Psoas muscle (tissue), 8 donors: ENCODE results near the gene KNDC1. TPM values are rescaled to one million over a fixed set of nuclear protein-coding genes. Genes with fewer than 3 reads are reported as not detected.

Experiments used
- ATAC-seq, 4 donors: fragments of 200-7000 bp; cut with Tn5 transposase; one replicate each; pipeline ENCODE4 v1.9.1; 2020; ENCODE audit warnings: moderate library complexity in 3 of 4, mild to moderate bottlenecking in 2 of 4
- DNase-seq, 2 donors: peaks; one replicate each; pipeline ENCODE4 v3.0.0-alpha.2; 2020
- H3K27ac ChIP-seq: fragments of 200-600 bp; one replicate; pipeline ENCODE4 v1.8.0; 2022
- H3K27me3 ChIP-seq, 3 donors: fragments of 200-600 bp in 1 of 3; one replicate each; pipeline versions ENCODE4 v1.6.1 to v1.8.0; 2013 to 2022; ENCODE audit warnings: low read length in 2 of 3, mild to moderate bottlenecking in 2 of 3, moderate library complexity in 1 of 3; ENCODE audit not compliant: insufficient read depth in 3 of 3
- H3K36me3 ChIP-seq, 2 donors: fragments of 200-600 bp in 1 of 2; one replicate each; pipeline versions ENCODE4 v1.6.1 to v1.8.0; 2013 to 2022; ENCODE audit warnings: low read depth in 1 of 2, mild to moderate bottlenecking in 1 of 2, moderate library complexity in 1 of 2; ENCODE audit not compliant: insufficient read depth in 1 of 2
- H3K4me1 ChIP-seq: fragments of 200-600 bp; one replicate; pipeline ENCODE4 v1.8.0; 2022
- H3K4me3 ChIP-seq: fragments of 200-600 bp; one replicate; pipeline ENCODE4 v1.8.0; 2022; ENCODE audit warnings: mild to moderate bottlenecking
- H3K9me3 ChIP-seq: fragments of 200-600 bp; one replicate; pipeline ENCODE4 v1.8.0; 2022
- CTCF ChIP-seq: fragments of 200-600 bp; IDR thresholded peaks from one replicate; pipeline ENCODE4 v1.8.0; 2022; ENCODE audit warnings: antibody characterized with exemption
- WGBS, 3 donors: extraction: QIAGEN DNeasy Blood & Tissue Kit; methylation state at CpG; one replicate each; pipeline versions ENCODE4 v1.1.6 to v1.1.7; 2013; 5-methylcytosine and 5-hydroxymethylcytosine counted together
- intact Hi-C, 2 donors: fragments of 100-400 bp; cut with DNase I; formaldehyde crosslinking; loops; one replicate each; pipeline versions ENCODE4 v1.11.0 to v1.14.2; 2022
- polyA plus RNA-seq, 3 donors: library from polyadenylated mRNA; stranded (reverse); fragments of 200-250 nt; gene quantifications; one replicate each; pipeline ENCODE4 v1.2.3, GENCODE V29; 2013
- total RNA-seq, 4 donors: library from RNA; stranded (reverse); fragmentation: NEBNext Ultra II Directional in 2 of 4; extraction: Animal tissue kit (Norgen Biotek cat#: 25700) in 2 of 4; gene quantifications; one replicate each; pipeline versions ENCODE4 v1.2.1 to v1.2.4, GENCODE V29; 2021 to 2023
- donor health status: healthy with polysubstance abuse.
- donor health status: DM: no; HTN: no; CAD: no; lungs with moderate emphysema.
- donor health status: Bipolar disorder and iron deficiency.
- donor health status: healthy.
- donor health status: DM: yes; HTN: yes; CAD: no.
- donor health status: DM: no; HTN: no; CAD: no.
- donor health status: DM: no; HTN: no; CAD: no.
- donor health status: DM: yes; HTN: yes; CAD: no.

Gene KNDC1
- total and polyA plus RNA-seq, 7 donors, result under 0.01 to 0.10 (median 0.01) TPM; not detected in 4

DNA sequence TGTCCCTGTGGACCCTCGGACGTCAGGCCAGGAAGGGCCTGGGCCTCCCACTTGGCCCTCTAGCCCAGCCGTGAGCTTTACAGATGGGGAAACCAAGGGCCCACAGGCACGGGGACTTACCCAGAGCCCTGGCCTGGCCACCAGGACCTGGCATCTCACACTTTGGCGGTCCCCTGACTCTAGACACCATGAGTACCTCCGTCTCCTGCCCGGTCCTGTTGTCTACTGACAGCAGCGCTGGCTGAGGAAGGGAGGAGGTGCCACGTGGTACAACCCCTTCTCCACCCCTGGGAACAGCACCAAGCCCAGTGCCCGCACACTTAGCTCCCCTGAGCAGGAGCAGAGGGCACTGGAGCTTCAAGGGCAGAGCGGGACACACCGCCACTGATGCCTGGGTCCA lies 46.2 kb upstream of the KNDC1 start:
- WGBS, 3 donors, result 84 to 93% (median 86%) methylated on average over 11 to 12 of the region's 12 CpGs
- ATAC-seq (no peak), DNase-seq (peak in 1 of 2 donors; percentile 49)
- H3K4me1 ChIP-seq, result peaks cover 22% of the 10 kb centered on the region
- no peak overlapping the region for H3K4me3 ChIP-seq
- H3K9me3 ChIP-seq, result no peaks in the 10 kb centered on the region
- H3K36me3 ChIP-seq, result no peaks in the 10 kb centered on the region
- TF ChIP-seq CTCF, result no peak
- no peaks in the 10 kb centered on the region for H3K27me3 ChIP-seq
- H3K27ac ChIP-seq, result no peak overlapping the region
- intact Hi-C loops, result no loop called here

DNA sequence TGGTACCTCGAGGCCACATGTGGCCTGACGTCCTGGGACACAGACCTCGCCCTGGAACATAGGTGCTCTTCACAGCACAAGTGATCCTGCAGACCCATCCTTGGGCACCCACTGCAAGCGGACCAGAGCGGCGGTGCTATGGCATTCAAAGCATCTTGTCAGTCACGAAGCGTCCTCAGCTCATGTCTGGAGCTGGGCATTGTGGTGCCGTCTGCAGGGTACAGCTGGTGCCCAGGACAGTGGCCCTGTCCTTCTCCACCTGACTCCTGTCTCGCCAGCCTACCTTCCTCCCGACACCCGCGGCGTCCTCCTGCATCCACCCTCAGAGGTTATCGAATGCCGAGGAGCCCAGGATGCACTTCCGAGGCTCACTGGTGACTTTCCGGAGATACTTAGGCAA lies 45.8 kb upstream of the KNDC1 start:
- peaks cover 22% of the 10 kb centered on the region for H3K4me1 ChIP-seq
- H3K36me3 ChIP-seq, result no peaks in the 10 kb centered on the region
- H3K4me3 ChIP-seq, result no peak overlapping the region
- WGBS, 3 donors, result 70 to 82% (median 81%) methylated on average over 18 of the region's 18 CpGs
- no peaks in the 10 kb centered on the region for H3K27me3 ChIP-seq
- no peaks in the 10 kb centered on the region for H3K9me3 ChIP-seq
- no peak for DNase-seq
- no peak overlapping the region for H3K27ac ChIP-seq
- no peak for TF ChIP-seq CTCF
- intact Hi-C loops, result no loop called here
- ATAC-seq, result no peak

DNA sequence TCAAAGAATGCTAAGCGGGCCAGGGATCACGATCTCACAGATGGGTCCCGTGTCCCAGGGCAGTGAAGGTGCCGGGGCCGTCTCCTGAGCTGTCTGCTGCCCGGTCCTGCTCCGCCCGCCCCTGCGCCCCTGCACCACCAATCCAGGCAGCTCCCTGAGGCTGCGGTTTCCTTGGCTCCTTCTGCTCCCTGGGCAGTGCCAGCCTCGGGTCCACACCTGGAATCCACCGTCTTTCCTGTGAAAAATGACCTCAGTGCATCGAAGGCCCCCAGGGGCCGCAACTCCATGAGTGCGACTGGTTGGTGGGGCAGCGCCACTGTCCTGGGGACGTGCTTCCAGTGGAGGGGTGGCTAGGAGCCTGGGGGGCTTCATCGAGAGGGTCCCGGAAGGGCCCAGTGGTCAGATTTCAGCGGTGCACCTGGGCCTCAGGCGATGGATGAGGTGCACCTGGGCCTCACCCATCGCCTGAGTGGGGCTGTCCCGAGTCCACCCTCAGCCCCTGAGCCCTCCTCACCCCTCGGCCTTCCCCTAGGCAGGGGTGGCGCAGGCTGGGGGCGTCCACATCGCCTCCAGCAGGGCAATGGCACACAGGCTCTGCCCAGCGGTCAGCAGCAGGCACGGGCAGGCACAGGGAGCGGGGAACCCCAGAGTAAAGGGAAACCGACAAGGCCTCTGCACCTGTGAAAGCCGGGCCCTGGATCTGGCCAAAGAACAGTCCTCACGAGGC lies 45.1 kb upstream of the KNDC1 start:
- Histone ChIP-seq H3K27ac (no peak overlapping the region), H3K4me3 (no peak overlapping the region), H3K36me3 (no peaks in the 10 kb centered on the region), H3K27me3 (no peaks in the 10 kb centered on the region), H3K4me1 (peaks cover 16% of the 10 kb centered on the region), H3K9me3 (no peaks in the 10 kb centered on the region)
- intact Hi-C loops, result loop anchor here in 1 of 2 donors (5.0 kb wide), 1 partner anchor 278 kb away; no protein-coding TSS in a partner anchor
- no peak for TF ChIP-seq CTCF
- WGBS, 3 donors, result 79 to 86% (median 81%) methylated on average over 30 to 33 of the region's 33 CpGs
- DNase-seq (peak in 1 of 2 donors; percentile 38), ATAC-seq (no peak)

DNA sequence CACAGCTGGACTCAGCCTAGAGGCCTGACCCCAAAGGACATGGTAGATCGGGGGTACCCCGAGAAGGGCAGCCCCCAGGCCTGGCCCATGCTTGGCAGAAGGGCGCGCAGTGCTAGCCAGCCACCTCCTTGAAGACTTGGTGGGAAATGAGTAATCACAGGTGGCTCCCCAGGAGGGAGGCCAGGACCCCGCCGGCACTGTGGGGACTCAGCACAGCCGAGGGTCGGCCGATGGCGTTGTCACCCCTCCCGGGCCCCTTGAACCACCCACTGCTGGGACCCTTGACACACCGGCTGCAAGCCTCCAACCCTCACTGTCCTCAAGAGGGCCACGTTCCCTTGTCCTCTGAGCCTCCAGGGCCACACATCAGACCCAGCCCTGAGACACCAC lies 44.6 kb upstream of the KNDC1 start:
- no peaks in the 10 kb centered on the region for H3K27me3 ChIP-seq
- DNase-seq, result no peak
- whole genome bisulfite sequencing, 3 donors, result 77 to 85% (median 83%) methylated on average over 11 to 13 of the region's 13 CpGs
- H3K9me3 ChIP-seq, result no peaks in the 10 kb centered on the region
- no peak for ATAC-seq
- intact Hi-C loops, result loop anchor here in 1 of 2 donors (5.0 kb wide), 1 partner anchor 278 kb away; no protein-coding TSS in a partner anchor
- H3K4me1 ChIP-seq, result peaks cover 12% of the 10 kb centered on the region
- TF ChIP-seq CTCF, result no peak
- no peaks in the 10 kb centered on the region for H3K36me3 ChIP-seq
- no peak overlapping the region for H3K4me3 ChIP-seq
- no peak overlapping the region for H3K27ac ChIP-seq
